Fibroblast of gingiva (primary cell): Measurements from ENCODE around the gene VWA3B.

ENCODE experiments used
- DNase-seq: peaks from one replicate; pipeline ENCODE4 v3.0.0-alpha.2; 2011; ENCODE audit warnings: low read depth

Gene VWA3B

GRCh38 chr2:98177286-98177685 lies 90.3 kb downstream of the VWA3B start:
- DNase-seq: no peak

- no peak for DNase-seq
These were observed 91.0 kb downstream of the VWA3B start for GRCh38 chr2:98177986-98178385.

- DNase-seq: no peak
These were observed 93.5 kb downstream of the VWA3B start for GRCh38 chr2:98180456-98180855.

GRCh38 chr2:98181346-98181745 lies 94.4 kb downstream of the VWA3B start:
- DNase-seq: no peak

GRCh38 chr2:98185801-98186200 lies 98.8 kb downstream of the VWA3B start:
- no peak for DNase-seq

GRCh38 chr2:98187194-98187593 lies 100.2 kb downstream of the VWA3B start:
- DNase-seq: no peak

GRCh38 chr2:98188351-98189046 lies 101.5 kb downstream of the VWA3B start:
- DNase-seq: no peak

GRCh38 chr2:98191883-98192282 lies 104.9 kb downstream of the VWA3B start:
- DNase-seq: no peak

- no peak for DNase-seq
These were observed 114.6 kb downstream of the VWA3B start for GRCh38 chr2:98201576-98201975.

GRCh38 chr2:98205889-98206288 lies 118.9 kb downstream of the VWA3B start:
- no peak for DNase-seq

- DNase-seq: no peak
These were observed 125.4 kb downstream of the VWA3B start for GRCh38 chr2:98212092-98213000.

GRCh38 chr2:98216616-98217015 lies 129.6 kb downstream of the VWA3B start:
- DNase-seq: no peak

GRCh38 chr2:98219152-98219551 lies 132.2 kb downstream of the VWA3B start:
- no peak for DNase-seq

GRCh38 chr2:98233941-98234340 lies 147.0 kb downstream of the VWA3B start:
- no peak for DNase-seq

GRCh38 chr2:98234776-98235175 lies 147.8 kb downstream of the VWA3B start:
- DNase-seq: no peak

GRCh38 chr2:98236935-98237334 lies 150.0 kb downstream of the VWA3B start:
- no peak for DNase-seq

GRCh38 chr2:98240786-98241398 lies 153.9 kb downstream of the VWA3B start:
- no peak for DNase-seq

GRCh38 chr2:98241592-98241991 lies 154.6 kb downstream of the VWA3B start:
- no peak for DNase-seq

GRCh38 chr2:98242003-98242402 lies 155.0 kb downstream of the VWA3B start:
- DNase-seq: no peak

GRCh38 chr2:98245491-98245890 lies 158.5 kb downstream of the VWA3B start:
- DNase-seq: no peak

- no peak for DNase-seq
These were observed 160.4 kb downstream of the VWA3B start for GRCh38 chr2:98247383-98247782.

GRCh38 chr2:98252038-98252773 lies 165.2 kb downstream of the VWA3B start:
- no peak for DNase-seq
